ENCODE measurements around the gene PURA.

Gene PURA

GRCh38 chr5:140159014-140159927 is 45.4 kb downstream of the PURA start:
- DNase-seq (ENCODE audit: low spot score), result no peak

- DNase-seq (ENCODE audit: low spot score), result no peak
These were observed 48.4 kb downstream of the PURA start for GRCh38 chr5:140162275-140162674.

GRCh38 chr5:140162781-140163180 is 48.9 kb downstream of the PURA start:
- DNase-seq (ENCODE audit: low spot score), result no peak

GRCh38 chr5:140165101-140165922 is 51.4 kb downstream of the PURA start:
- no peak for DNase-seq (ENCODE audit: low spot score)

GRCh38 chr5:140165923-140166270 is 52.0 kb downstream of the PURA start:
- DNase-seq (ENCODE audit: low spot score), result no peak

- no peak for DNase-seq (ENCODE audit: low spot score)
These were observed 53.0 kb downstream of the PURA start for GRCh38 chr5:140166911-140167310.

GRCh38 chr5:140168371-140168770 is 54.5 kb downstream of the PURA start:
- no peak for DNase-seq (ENCODE audit: low spot score)

- DNase-seq (ENCODE audit: low spot score), result peak; percentile 19
These were observed 55.5 kb downstream of the PURA start for GRCh38 chr5:140169410-140169809.

GRCh38 chr5:140172483-140172882 is 58.6 kb downstream of the PURA start:
- no peak for DNase-seq (ENCODE audit: low spot score)

GRCh38 chr5:140174014-140174413 is 60.1 kb downstream of the PURA start:
- no peak for DNase-seq (ENCODE audit: low spot score)

GRCh38 chr5:140174465-140175366 is 60.8 kb downstream of the PURA start, which contains the start of gene CYSTM1:
Gene CYSTM1 (plus strand): TSS chr5:140175188. CDS start chr5:140194466, 19,278 bp downstream.
- DNase-seq (ENCODE audit: low spot score), result peak; percentile 95
